ENCODE measurements around the gene KDM7A.

Gene KDM7A

GRCh38 chr7:140053812-140054539, 122.8 kb downstream of the KDM7A start:
- ATAC-seq: no peak
- no peak for TF ChIP-seq ZNF565 (CRISPR knock-in tag; conservative IDR thresholded peaks at IDR 0.05; ENCODE audit: low read depth)
- no peak for TF ChIP-seq CREB5 (CRISPR knock-in tag; IDR thresholded peaks at IDR 0.05; ENCODE audit: low read depth)
- no peak for TF ChIP-seq PPARA (CRISPR knock-in tag; IDR thresholded peaks at IDR 0.05; ENCODE audit: borderline replicate concordance)

GRCh38 chr7:140051820-140052219, 125.0 kb downstream of the KDM7A start:
- TF ChIP-seq SNAI2 (CRISPR knock-in tag; IDR thresholded peaks at IDR 0.05) (no peak), GLIS3 (CRISPR knock-in tag; IDR thresholded peaks at IDR 0.05) (no peak), ISL1 (CRISPR knock-in tag; IDR thresholded peaks at IDR 0.05) (no peak), PATZ1 (CRISPR knock-in tag; IDR thresholded peaks at IDR 0.05; ENCODE audit: borderline replicate concordance) (no peak), ZNF70 (CRISPR knock-in tag; IDR thresholded peaks at IDR 0.05) (no peak), ZNF8 (CRISPR knock-in tag; IDR thresholded peaks at IDR 0.05) (no peak), ZC3H10 (CRISPR knock-in tag; IDR thresholded peaks at IDR 0.05) (no peak), ESRRG (CRISPR knock-in tag; IDR thresholded peaks at IDR 0.05) (no peak), POU6F1 (CRISPR knock-in tag; IDR thresholded peaks at IDR 0.05; ENCODE audit: borderline replicate concordance, low read depth) (no peak), TOX (CRISPR knock-in tag; IDR thresholded peaks at IDR 0.05; ENCODE audit: borderline replicate concordance) (no peak), OSR1 (CRISPR knock-in tag; IDR thresholded peaks at IDR 0.05) (no peak), TSHZ2 (CRISPR knock-in tag; IDR thresholded peaks at IDR 0.05) (no peak), ZNF565 (CRISPR knock-in tag; conservative IDR thresholded peaks at IDR 0.05; ENCODE audit: low read depth) (no peak), ZFP3 (CRISPR knock-in tag; IDR thresholded peaks at IDR 0.05) (no peak), ZFP30 (CRISPR knock-in tag; IDR thresholded peaks at IDR 0.05) (no peak), TCF4 (CRISPR knock-in tag; IDR thresholded peaks at IDR 0.05; ENCODE audit: borderline replicate concordance) (no peak), RARB (CRISPR knock-in tag; IDR thresholded peaks at IDR 0.05) (no peak)
- ATAC-seq: no peak

- TF ChIP-seq ZFP30 (CRISPR knock-in tag; IDR thresholded peaks at IDR 0.05) (no peak), ISL1 (CRISPR knock-in tag; IDR thresholded peaks at IDR 0.05) (no peak), OSR1 (CRISPR knock-in tag; IDR thresholded peaks at IDR 0.05) (no peak), CSRNP3 (CRISPR knock-in tag; IDR thresholded peaks at IDR 0.05) (no peak), ZNF565 (CRISPR knock-in tag; conservative IDR thresholded peaks at IDR 0.05; ENCODE audit: low read depth) (no peak), TCF4 (CRISPR knock-in tag; IDR thresholded peaks at IDR 0.05; ENCODE audit: borderline replicate concordance) (no peak), CREB5 (CRISPR knock-in tag; IDR thresholded peaks at IDR 0.05; ENCODE audit: low read depth) (no peak), PPARA (CRISPR knock-in tag; IDR thresholded peaks at IDR 0.05; ENCODE audit: borderline replicate concordance) (no peak), SNAI2 (CRISPR knock-in tag; IDR thresholded peaks at IDR 0.05) (no peak), ZNF70 (CRISPR knock-in tag; IDR thresholded peaks at IDR 0.05) (no peak), TSHZ2 (CRISPR knock-in tag; IDR thresholded peaks at IDR 0.05) (no peak), POU6F1 (CRISPR knock-in tag; IDR thresholded peaks at IDR 0.05; ENCODE audit: borderline replicate concordance, low read depth) (no peak)
- ATAC-seq: no peak
These were observed 126.7 kb downstream of the KDM7A start for GRCh38 chr7:140050100-140050499.

All from SK-N-SH treated with all-trans-retinoic acid at 6 μM for 48 hours (cell line).